Rectal smooth muscle tissue (tissue), 1 donor: ENCODE results near the gene STEAP1B.
"Not testable (repeated sequence)": the region's sequence is repeated elsewhere in the genome, so short reads cannot be mapped to it uniquely, and the experiment has no call there.

Experiments
- H3K27ac ChIP-seq: one replicate; pipeline ENCODE4 v1.7.0; 2013; ENCODE audit warnings: low read depth, low read length, inconsistent platforms
- H3K27me3 ChIP-seq: one replicate; pipeline ENCODE4 v1.7.0; 2013; ENCODE audit warnings: low read length; ENCODE audit not compliant: control insufficient read depth, insufficient read depth
- H3K36me3 ChIP-seq: one replicate; pipeline ENCODE4 v1.7.0; 2013; ENCODE audit warnings: low read length; ENCODE audit not compliant: control insufficient read depth, insufficient read depth
- H3K4me1 ChIP-seq: one replicate; pipeline ENCODE4 v1.7.0; 2013; ENCODE audit warnings: low read length; ENCODE audit not compliant: control insufficient read depth, insufficient read depth
- H3K4me3 ChIP-seq: one replicate; pipeline ENCODE4 v1.7.0; 2013; ENCODE audit warnings: low read length
- H3K9ac ChIP-seq: one replicate; pipeline ENCODE4 v1.7.0; 2013; ENCODE audit warnings: low read length

Gene STEAP1B

GRCh38 chr7:22445853-22446252 lies 54.1 kb downstream of the STEAP1B start:
- no peak overlapping the region for H3K9ac ChIP-seq

GRCh38 chr7:22445140-22445743 lies 54.7 kb downstream of the STEAP1B start:
- Histone ChIP-seq H3K9ac (no peak overlapping the region), H3K27ac (no peak overlapping the region), H3K4me3 (no peak overlapping the region), H3K36me3 (no peaks in the 10 kb centered on the region), H3K4me1 (no peaks in the 10 kb centered on the region), H3K27me3 (no peaks in the 10 kb centered on the region)

More at GRCh38 chr7:22445853-22446252, 54.1 kb downstream of the STEAP1B start:
- Histone ChIP-seq H3K27me3 (no peaks in the 10 kb centered on the region), H3K27ac (no peak overlapping the region), H3K4me1 (no peaks in the 10 kb centered on the region), H3K4me3 (no peak overlapping the region), H3K36me3 (no peaks in the 10 kb centered on the region)

- Histone ChIP-seq H3K27ac (no peak overlapping the region), H3K9ac (no peak overlapping the region), H3K27me3 (no peaks in the 10 kb centered on the region), H3K4me1 (no peaks in the 10 kb centered on the region), H3K4me3 (no peak overlapping the region), H3K36me3 (no peaks in the 10 kb centered on the region)
These were observed 55.6 kb downstream of the STEAP1B start for GRCh38 chr7:22444181-22444971.

- Histone ChIP-seq H3K27ac (no peak overlapping the region), H3K4me3 (no peak overlapping the region), H3K27me3 (no peaks in the 10 kb centered on the region), H3K9ac (no peak overlapping the region), H3K4me1 (no peaks in the 10 kb centered on the region), H3K36me3 (no peaks in the 10 kb centered on the region)
These were observed 56.4 kb downstream of the STEAP1B start for GRCh38 chr7:22443370-22444180.

GRCh38 chr7:22442882-22443369 lies 57.1 kb downstream of the STEAP1B start:
- Histone ChIP-seq H3K9ac (no peak overlapping the region), H3K27me3 (no peaks in the 10 kb centered on the region), H3K4me1 (no peaks in the 10 kb centered on the region), H3K36me3 (no peaks in the 10 kb centered on the region), H3K27ac (no peak overlapping the region), H3K4me3 (no peak overlapping the region)

- no peak overlapping the region for H3K4me3 ChIP-seq
- no peak overlapping the region for H3K27ac ChIP-seq
- no peak overlapping the region for H3K9ac ChIP-seq
- H3K36me3 ChIP-seq: no peaks in the 10 kb centered on the region
- H3K27me3 ChIP-seq: no peaks in the 10 kb centered on the region
- H3K4me1 ChIP-seq: no peaks in the 10 kb centered on the region
These were observed 57.7 kb downstream of the STEAP1B start for GRCh38 chr7:22442187-22442881.

- Histone ChIP-seq H3K27ac (no peak overlapping the region), H3K4me1 (no peaks in the 10 kb centered on the region), H3K9ac (no peak overlapping the region), H3K4me3 (no peak overlapping the region), H3K36me3 (no peaks in the 10 kb centered on the region), H3K27me3 (no peaks in the 10 kb centered on the region)
These were observed 58.8 kb downstream of the STEAP1B start for GRCh38 chr7:22441157-22441556.

- no peak overlapping the region for H3K4me3 ChIP-seq
- H3K36me3 ChIP-seq: no peaks in the 10 kb centered on the region
- H3K27ac ChIP-seq: no peak overlapping the region
These were observed 61.0 kb downstream of the STEAP1B start for GRCh38 chr7:22438994-22439393.

GRCh38 chr7:22436552-22436951 lies 63.4 kb downstream of the STEAP1B start:
- H3K27me3 ChIP-seq, H3K36me3 ChIP-seq, H3K27ac ChIP-seq, H3K4me1 ChIP-seq, H3K4me3 ChIP-seq, H3K9ac ChIP-seq: not testable (repeated sequence)

More at GRCh38 chr7:22438994-22439393, 61.0 kb downstream of the STEAP1B start:
- H3K27me3 ChIP-seq: no peaks in the 10 kb centered on the region
- no peak overlapping the region for H3K9ac ChIP-seq
- H3K4me1 ChIP-seq: no peaks in the 10 kb centered on the region

GRCh38 chr7:22435720-22436119 lies 64.3 kb downstream of the STEAP1B start:
- no peaks in the 10 kb centered on the region for H3K4me1 ChIP-seq
- H3K9ac ChIP-seq: no peak overlapping the region
- H3K4me3 ChIP-seq: no peak overlapping the region
- no peaks in the 10 kb centered on the region for H3K27me3 ChIP-seq
- H3K27ac ChIP-seq: no peak overlapping the region
- H3K36me3 ChIP-seq: no peaks in the 10 kb centered on the region

- no peak overlapping the region for H3K9ac ChIP-seq
- no peaks in the 10 kb centered on the region for H3K36me3 ChIP-seq
- H3K27me3 ChIP-seq: no peaks in the 10 kb centered on the region
- no peak overlapping the region for H3K4me3 ChIP-seq
- no peak overlapping the region for H3K27ac ChIP-seq
- H3K4me1 ChIP-seq: no peaks in the 10 kb centered on the region
These were observed 64.9 kb downstream of the STEAP1B start for GRCh38 chr7:22435105-22435504.
